Measurements from ENCODE around the gene PSME4.

PSME4 gene

GRCh38 chr2:53884883-53885282 lies 85.9 kb downstream of the PSME4 start:
- no peak overlapping the region for H3K4me3 Mint-ChIP-seq
- no peaks in the 10 kb centered on the region for H3K27me3 Mint-ChIP-seq
- intact Hi-C loops (cut with micrococcal nuclease), result loop anchor here (5.0 kb wide), 1 partner anchor 47 kb away; no protein-coding TSS in a partner anchor
- no peaks in the 10 kb centered on the region for H3K9me3 Mint-ChIP-seq
- H3K27ac Mint-ChIP-seq, result no peak overlapping the region
- peaks cover 86% of the 10 kb centered on the region for H3K36me3 Mint-ChIP-seq (ENCODE audit: low read depth)
- no peaks in the 10 kb centered on the region for H3K4me1 Mint-ChIP-seq (ENCODE audit: low read depth)

DNA sequence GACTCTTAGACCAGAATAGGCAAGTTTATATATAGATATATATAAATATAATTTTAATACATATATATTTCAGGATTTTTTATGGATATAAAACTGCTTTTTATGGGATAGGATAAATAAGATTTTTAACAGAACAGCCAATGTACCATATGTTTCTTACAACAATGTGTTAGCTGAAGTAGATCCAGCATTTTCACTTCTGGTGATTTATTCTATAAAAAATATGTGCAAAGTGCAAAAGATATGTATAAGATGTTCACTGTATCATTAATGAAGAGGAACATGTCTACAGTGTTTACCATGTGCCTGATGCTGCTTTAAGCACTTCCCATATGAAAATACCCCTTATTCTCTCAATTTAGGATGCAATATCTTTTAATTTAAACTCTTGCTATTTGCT lies 88.8 kb downstream of the PSME4 start:
- Mint-ChIP-seq H3K4me3 (no peak overlapping the region), H3K36me3 (ENCODE audit: low read depth) (peaks cover 76% of the 10 kb centered on the region), H3K27me3 (no peaks in the 10 kb centered on the region), H3K9me3 (no peaks in the 10 kb centered on the region), H3K27ac (no peak overlapping the region), H3K4me1 (ENCODE audit: low read depth) (no peaks in the 10 kb centered on the region)
- intact Hi-C loops (cut with micrococcal nuclease), result no loop called here

DNA sequence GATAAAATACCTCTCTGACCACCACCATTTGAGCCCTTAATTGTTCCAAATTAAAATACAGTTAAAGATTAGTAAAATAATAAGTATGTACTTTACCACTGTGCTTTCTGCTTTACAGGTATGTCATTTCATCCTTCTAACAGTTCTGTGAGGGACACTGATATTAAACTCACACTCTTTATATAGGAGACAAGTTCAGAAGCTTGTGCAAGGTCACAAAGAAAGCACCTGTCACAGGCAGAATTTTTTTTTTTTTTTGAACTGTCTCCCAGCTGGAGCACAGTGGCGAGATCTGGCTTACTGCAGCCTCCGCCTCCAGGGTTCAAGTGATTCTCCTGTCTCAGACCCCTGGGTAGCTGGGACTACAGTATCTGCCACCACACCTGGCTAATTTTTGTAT lies 89.4 kb downstream of the PSME4 start:
- Mint-ChIP-seq H3K27ac (no peak overlapping the region), H3K4me3 (no peak overlapping the region), H3K27me3 (no peaks in the 10 kb centered on the region), H3K36me3 (ENCODE audit: low read depth) (peaks cover 71% of the 10 kb centered on the region), H3K9me3 (no peaks in the 10 kb centered on the region), H3K4me1 (ENCODE audit: low read depth) (no peaks in the 10 kb centered on the region)
- intact Hi-C loops (cut with micrococcal nuclease), result no loop called here

DNA sequence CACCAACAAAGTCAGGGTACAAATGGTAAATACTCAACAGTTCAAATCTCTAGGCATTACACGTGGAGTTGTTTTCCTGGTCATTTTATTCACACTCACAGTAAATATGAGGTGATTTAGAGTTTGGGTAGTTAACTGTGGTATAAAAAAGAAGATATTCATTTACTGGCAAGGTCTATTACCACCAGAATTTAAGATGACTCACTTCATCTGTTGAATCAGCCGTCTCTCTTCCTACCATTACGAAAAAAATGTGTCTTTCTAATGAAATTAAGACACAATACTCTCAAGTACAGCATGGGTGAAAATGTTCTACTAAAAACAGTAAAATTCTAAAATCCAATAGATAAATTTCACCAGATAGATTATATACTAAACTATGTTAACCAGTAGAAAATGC lies 90.0 kb downstream of the PSME4 start:
- Mint-ChIP-seq H3K4me1 (ENCODE audit: low read depth) (no peaks in the 10 kb centered on the region), H3K4me3 (no peak overlapping the region), H3K27me3 (no peaks in the 10 kb centered on the region), H3K9me3 (no peaks in the 10 kb centered on the region), H3K36me3 (ENCODE audit: low read depth) (peaks cover 71% of the 10 kb centered on the region), H3K27ac (no peak overlapping the region)
- intact Hi-C loops (cut with micrococcal nuclease), result no loop called here

DNA sequence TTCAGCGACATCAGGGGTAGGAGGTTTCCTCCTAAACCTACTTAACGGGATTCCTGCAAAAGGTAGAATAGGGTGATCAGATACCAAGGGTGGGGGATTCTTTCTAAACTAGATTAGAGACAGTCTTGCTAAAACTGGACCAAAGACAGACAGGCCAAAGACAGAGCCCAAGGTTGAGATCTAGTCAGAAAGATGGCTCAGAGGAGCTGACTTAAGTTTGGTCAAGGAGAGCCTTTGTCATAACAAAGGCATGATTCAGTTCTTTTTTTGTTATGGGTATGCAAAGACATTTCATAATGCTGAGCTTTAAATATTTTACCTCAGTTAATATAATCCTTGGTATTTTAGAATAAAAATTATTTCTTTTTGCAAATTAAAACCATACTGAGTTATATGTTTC lies 93.2 kb downstream of the PSME4 start:
- peaks cover 74% of the 10 kb centered on the region for H3K36me3 Mint-ChIP-seq (ENCODE audit: low read depth)
- intact Hi-C loops (cut with micrococcal nuclease), result no loop called here
- H3K9me3 Mint-ChIP-seq, result no peaks in the 10 kb centered on the region
- no peaks in the 10 kb centered on the region for H3K4me1 Mint-ChIP-seq (ENCODE audit: low read depth)
- H3K27me3 Mint-ChIP-seq, result no peaks in the 10 kb centered on the region
- no peak overlapping the region for H3K27ac Mint-ChIP-seq
- no peak overlapping the region for H3K4me3 Mint-ChIP-seq

GRCh38 chr2:53877112-53877511 lies 93.7 kb downstream of the PSME4 start:
- Mint-ChIP-seq H3K4me3 (no peak overlapping the region), H3K9me3 (no peaks in the 10 kb centered on the region), H3K27me3 (no peaks in the 10 kb centered on the region), H3K36me3 (ENCODE audit: low read depth) (peaks cover 74% of the 10 kb centered on the region), H3K4me1 (ENCODE audit: low read depth) (no peaks in the 10 kb centered on the region), H3K27ac (no peak overlapping the region)
- intact Hi-C loops (cut with micrococcal nuclease), result no loop called here

DNA sequence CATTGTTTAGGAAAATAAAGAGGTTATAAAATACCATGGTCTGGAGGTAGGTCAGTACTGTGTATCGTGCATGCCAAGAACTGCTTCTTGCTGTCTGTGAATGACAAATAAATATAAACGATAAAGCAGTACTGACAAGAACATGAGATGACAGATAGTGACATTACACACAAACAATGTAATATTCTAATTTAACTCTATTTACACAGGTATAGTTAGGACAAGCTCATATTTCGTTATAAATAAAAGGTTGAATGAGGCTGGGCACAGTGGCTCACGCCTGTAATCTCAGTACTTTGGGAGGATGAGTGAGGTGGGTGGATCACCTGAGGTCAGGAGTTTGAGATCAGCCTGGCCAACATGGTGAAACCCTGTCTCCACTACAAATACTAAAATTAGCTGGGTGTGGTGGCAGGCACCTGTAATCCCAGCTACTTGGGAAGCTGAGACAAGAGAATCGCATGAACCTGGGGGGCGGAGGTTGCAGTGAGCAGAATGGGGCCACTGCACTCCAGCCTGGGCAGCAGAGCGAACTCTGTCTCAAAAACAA lies 96.3 kb downstream of the PSME4 start:
- Mint-ChIP-seq H3K9me3 (no peaks in the 10 kb centered on the region), H3K4me3 (no peak overlapping the region), H3K27me3 (no peaks in the 10 kb centered on the region), H3K36me3 (ENCODE audit: low read depth) (peaks cover 82% of the 10 kb centered on the region), H3K4me1 (ENCODE audit: low read depth) (no peaks in the 10 kb centered on the region), H3K27ac (no peak overlapping the region)
- intact Hi-C loops (cut with micrococcal nuclease), result no loop called here

- Mint-ChIP-seq H3K27me3 (no peaks in the 10 kb centered on the region), H3K36me3 (ENCODE audit: low read depth) (peaks cover 95% of the 10 kb centered on the region)
- intact Hi-C loops (cut with micrococcal nuclease), result no loop called here
Observed at GRCh38 chr2:53867773-53868172, 103.0 kb downstream of the PSME4 start.

GRCh38 chr2:53867169-53867568 lies 103.6 kb downstream of the PSME4 start:
- no peak overlapping the region for H3K27ac Mint-ChIP-seq
- no peaks in the 10 kb centered on the region for H3K27me3 Mint-ChIP-seq
- no peaks in the 10 kb centered on the region for H3K9me3 Mint-ChIP-seq
- no peak overlapping the region for H3K4me3 Mint-ChIP-seq
- H3K36me3 Mint-ChIP-seq (ENCODE audit: low read depth), result peaks cover 94% of the 10 kb centered on the region
- H3K4me1 Mint-ChIP-seq (ENCODE audit: low read depth), result no peaks in the 10 kb centered on the region
- intact Hi-C loops (cut with micrococcal nuclease), result no loop called here

More at GRCh38 chr2:53867773-53868172, 103.0 kb downstream of the PSME4 start:
- Mint-ChIP-seq H3K4me3 (no peak overlapping the region), H3K4me1 (ENCODE audit: low read depth) (no peaks in the 10 kb centered on the region), H3K9me3 (no peaks in the 10 kb centered on the region), H3K27ac (no peak overlapping the region)

GRCh38 chr2:53865962-53866361 lies 104.8 kb downstream of the PSME4 start:
- no peaks in the 10 kb centered on the region for H3K27me3 Mint-ChIP-seq
- H3K27ac Mint-ChIP-seq, result no peak overlapping the region
- H3K4me3 Mint-ChIP-seq, result no peak overlapping the region
- H3K36me3 Mint-ChIP-seq (ENCODE audit: low read depth), result peaks cover 91% of the 10 kb centered on the region
- no peaks in the 10 kb centered on the region for H3K9me3 Mint-ChIP-seq
- no peaks in the 10 kb centered on the region for H3K4me1 Mint-ChIP-seq (ENCODE audit: low read depth)
- intact Hi-C loops (cut with micrococcal nuclease), result no loop called here

- intact Hi-C loops (cut with micrococcal nuclease), result no loop called here
- H3K36me3 Mint-ChIP-seq (ENCODE audit: low read depth), result peaks cover 91% of the 10 kb centered on the region
- no peaks in the 10 kb centered on the region for H3K4me1 Mint-ChIP-seq (ENCODE audit: low read depth)
- no peak overlapping the region for H3K4me3 Mint-ChIP-seq
- H3K27ac Mint-ChIP-seq, result no peak overlapping the region
- H3K9me3 Mint-ChIP-seq, result no peaks in the 10 kb centered on the region
- no peaks in the 10 kb centered on the region for H3K27me3 Mint-ChIP-seq
Observed at GRCh38 chr2:53865264-53865663, 105.5 kb downstream of the PSME4 start.

DNA sequence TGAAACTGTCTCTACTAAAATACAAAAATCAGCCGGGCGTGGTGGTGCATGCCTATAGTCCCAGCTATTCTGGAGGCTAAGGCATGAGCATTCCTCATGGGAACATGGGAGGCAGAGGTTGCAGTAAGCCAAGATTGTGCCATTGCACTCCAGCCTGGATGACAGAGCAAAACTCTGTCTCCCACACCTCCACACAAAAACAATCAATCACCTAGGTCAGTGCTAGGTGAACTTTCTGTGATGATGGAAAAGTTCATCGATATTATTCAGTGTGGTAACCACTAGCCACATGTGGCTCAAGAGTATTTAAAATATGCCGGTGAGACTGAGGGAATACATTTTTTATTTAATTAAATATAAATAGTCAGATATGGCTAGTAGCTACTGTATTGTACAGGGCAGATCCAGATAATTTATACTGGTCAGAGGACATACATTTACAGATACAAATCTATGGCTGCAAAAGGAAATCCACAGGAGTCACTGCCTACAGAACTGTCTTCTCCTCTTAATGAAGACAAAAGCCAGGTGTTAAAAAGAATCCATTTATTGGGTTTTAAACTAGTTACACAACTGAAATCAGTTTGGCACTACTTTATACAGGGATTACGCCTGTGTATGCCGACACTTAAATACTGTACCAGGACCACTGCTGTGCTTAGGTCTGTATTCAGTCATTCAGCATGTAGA lies 107.1 kb downstream of the PSME4 start:
- Mint-ChIP-seq H3K9me3 (no peaks in the 10 kb centered on the region), H3K27ac (no peak overlapping the region), H3K36me3 (ENCODE audit: low read depth) (peaks cover 89% of the 10 kb centered on the region), H3K4me1 (ENCODE audit: low read depth) (no peaks in the 10 kb centered on the region), H3K27me3 (no peaks in the 10 kb centered on the region), H3K4me3 (no peak overlapping the region)
- intact Hi-C loops (cut with micrococcal nuclease), result no loop called here

DNA sequence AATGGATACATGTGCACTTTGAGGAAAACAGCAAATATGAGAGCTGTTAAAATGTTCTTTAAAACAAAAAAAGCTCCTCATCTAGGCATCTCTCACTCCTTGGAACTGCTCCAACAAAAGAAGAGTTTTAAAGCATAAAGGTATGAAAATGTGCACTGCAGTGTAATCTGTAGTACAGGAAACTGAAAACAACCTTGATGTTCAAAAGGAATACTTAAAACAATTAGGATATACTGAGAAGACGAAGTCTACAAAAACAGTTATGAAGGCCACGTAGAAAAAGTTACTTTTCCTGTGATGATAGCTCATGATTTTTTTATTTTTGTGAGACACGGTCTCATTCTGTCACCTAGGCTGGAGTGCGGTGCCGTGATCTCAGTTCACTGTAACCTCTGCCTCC lies 109.0 kb downstream of the PSME4 start:
- Mint-ChIP-seq H3K9me3 (no peaks in the 10 kb centered on the region), H3K27me3 (no peaks in the 10 kb centered on the region), H3K36me3 (ENCODE audit: low read depth) (peaks cover 80% of the 10 kb centered on the region), H3K27ac (no peak overlapping the region), H3K4me1 (ENCODE audit: low read depth) (no peaks in the 10 kb centered on the region), H3K4me3 (no peak overlapping the region)
- intact Hi-C loops (cut with micrococcal nuclease), result no loop called here

DNA sequence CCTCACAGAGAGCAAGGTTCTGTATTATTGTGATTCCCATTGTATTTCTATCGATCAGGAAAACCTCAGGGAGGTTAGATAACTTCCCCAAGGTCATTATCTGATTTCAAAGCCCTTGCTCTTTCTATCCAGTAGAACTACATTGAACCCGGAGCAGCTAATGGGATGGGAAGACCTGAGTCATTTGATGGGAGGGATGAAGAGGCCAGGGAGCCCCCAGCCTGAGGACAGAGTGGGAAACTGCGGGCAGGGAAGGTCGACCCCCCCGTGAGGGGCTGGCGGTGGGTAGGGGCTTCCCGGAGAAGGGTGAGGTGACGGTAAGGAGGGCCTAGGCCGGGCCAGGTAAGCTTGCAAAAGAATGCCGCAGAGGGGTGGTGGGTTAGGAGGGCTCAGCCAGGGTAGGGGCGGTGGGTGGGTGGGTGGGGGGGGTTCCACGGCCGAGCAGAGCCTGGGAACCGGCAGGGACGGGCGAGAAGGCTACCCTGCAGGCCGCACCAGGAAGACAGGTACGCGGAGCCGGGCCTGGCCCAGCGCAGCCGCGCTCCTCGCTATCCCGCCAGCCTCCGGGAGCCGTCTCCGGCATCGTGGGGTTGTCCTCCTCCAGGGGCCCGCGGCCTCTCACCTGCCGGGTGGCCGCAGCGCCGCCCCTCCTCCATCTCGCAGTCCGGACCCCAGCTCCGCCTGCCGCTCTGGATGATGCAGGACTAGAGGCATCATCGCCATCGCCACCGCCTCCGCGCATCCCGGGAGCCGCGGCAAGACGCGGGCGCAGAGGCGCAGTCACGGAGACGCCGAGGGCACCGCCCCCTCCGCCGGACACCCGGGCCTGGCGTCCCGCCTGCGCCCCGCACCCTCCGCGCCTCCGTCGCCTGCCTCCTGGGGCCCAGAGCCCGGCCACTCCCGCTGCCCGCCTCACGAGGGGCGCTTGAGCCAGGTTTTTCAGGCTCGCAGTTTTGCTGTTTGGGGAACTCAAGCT lies 111.3 kb downstream of the PSME4 start, which contains the start of gene GPR75:
Gene GPR75, minus strand, starts transcription at position 762 of the 976 bp plus-strand sequence. CDS start 5,211 bp downstream, outside the sequence.
- Mint-ChIP-seq H3K36me3 (ENCODE audit: low read depth) (peaks cover 66% of the 10 kb centered on the region), H3K27me3 (no peaks in the 10 kb centered on the region), H3K9me3 (no peaks in the 10 kb centered on the region), H3K4me3 (no peak within 1 kb of the TSS), H3K4me1 (ENCODE audit: low read depth) (no peaks in the 10 kb centered on the region), H3K27ac (no peak within 1 kb of the TSS)
- intact Hi-C loops (cut with micrococcal nuclease), result no loop called here

Data from dendritic cell treated with granulocyte-macrophage colony-stimulating factor and Interleukin-4, amounts not matched to agents 40 ng/mL and 50 ng/mL, for 4 days (primary cell).